Prostate gland (tissue), 2 donors: ENCODE data around the gene NUP133.

Source experiments
- POLR2A ChIP-seq: fragments of 450-650 bp; IDR thresholded peaks from one replicate; pipeline ENCODE4 v1.6.1; 2016; ENCODE audit warnings: antibody characterized with exemption, mild to moderate bottlenecking
- POLR2AphosphoS5 ChIP-seq: sonication (generic); formaldehyde crosslinking; IDR thresholded peaks from one replicate; pipeline ENCODE4 v1.6.1; 2017; ENCODE audit warnings: antibody characterized with exemption
- TF ChIP-seq, protein P1 (sequence below), 4 experiments: fragments of 200-600 bp in 2 of 4; fragments of 450-650 bp in 2 of 4; sonication (generic) in 2 of 4; IDR thresholded peaks; 1 replicate in 3 of 4; 2 replicates in 1 of 4; pipeline ENCODE4 v1.5.1; 2016 to 2019; ENCODE audit warnings: antibody characterized with exemption in 4 of 4, mild to moderate bottlenecking in 2 of 4, moderate library complexity in 2 of 4

- TF ChIP-seq, protein P1, sequence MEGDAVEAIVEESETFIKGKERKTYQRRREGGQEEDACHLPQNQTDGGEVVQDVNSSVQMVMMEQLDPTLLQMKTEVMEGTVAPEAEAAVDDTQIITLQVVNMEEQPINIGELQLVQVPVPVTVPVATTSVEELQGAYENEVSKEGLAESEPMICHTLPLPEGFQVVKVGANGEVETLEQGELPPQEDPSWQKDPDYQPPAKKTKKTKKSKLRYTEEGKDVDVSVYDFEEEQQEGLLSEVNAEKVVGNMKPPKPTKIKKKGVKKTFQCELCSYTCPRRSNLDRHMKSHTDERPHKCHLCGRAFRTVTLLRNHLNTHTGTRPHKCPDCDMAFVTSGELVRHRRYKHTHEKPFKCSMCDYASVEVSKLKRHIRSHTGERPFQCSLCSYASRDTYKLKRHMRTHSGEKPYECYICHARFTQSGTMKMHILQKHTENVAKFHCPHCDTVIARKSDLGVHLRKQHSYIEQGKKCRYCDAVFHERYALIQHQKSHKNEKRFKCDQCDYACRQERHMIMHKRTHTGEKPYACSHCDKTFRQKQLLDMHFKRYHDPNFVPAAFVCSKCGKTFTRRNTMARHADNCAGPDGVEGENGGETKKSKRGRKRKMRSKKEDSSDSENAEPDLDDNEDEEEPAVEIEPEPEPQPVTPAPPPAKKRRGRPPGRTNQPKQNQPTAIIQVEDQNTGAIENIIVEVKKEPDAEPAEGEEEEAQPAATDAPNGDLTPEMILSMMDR (IDR thresholded peaks at IDR 0.05): no peak
- TF ChIP-seq POLR2AphosphoS5 (peak; percentile 40), POLR2A (no peak)
These were observed 45.5 kb upstream of the NUP133 start for GRCh38 chr1:229553621-229554130.
